SK-N-SH (cell line): ENCODE data around the gene TLL2. TPM values are rescaled to one million over a fixed set of nuclear protein-coding genes. Genes with fewer than 3 reads are reported as not detected.

Source experiments
- CTCF ChIA-PET: fragments of 300-600, 350-600 bp; formaldehyde crosslinking; extraction: SDS; loops from one replicate; lab custom pipeline; 2021; lab: Yijun Ruan, JAX
- POLR2A ChIA-PET: fragments of 350-600 bp; sonication (Branson Sonifier 250); formaldehyde crosslinking; extraction: SDS; loops from one replicate; lab custom pipeline; 2020; ENCODE audit warnings: antibody characterized with exemption, inconsistent platforms; lab: Yijun Ruan, JAX
- DNase-seq: peaks from one replicate; pipeline ENCODE4 v3.0.0; 2012
- H2AFZ ChIP-seq: fragments of 200-600 bp; sonication (generic); 2 replicates; pipeline ENCODE4 v1.8.1; 2016; ENCODE audit warnings: antibody characterized with exemption, mild to moderate bottlenecking, low read depth
- H3F3A ChIP-seq: fragments of 200-600 bp; sonication (generic); replicated peaks from 2 replicates; pipeline ENCODE3; 2016; ENCODE audit warnings: antibody characterized with exemption, mild to moderate bottlenecking; ENCODE audit not compliant: insufficient read depth
- H3K27ac ChIP-seq, 2 experiments: fragments of 200-500 bp in 1 of 2; fragments of 200-600 bp in 1 of 2; sonication (Bioruptor generic) in 1 of 2; sonication (generic), shearing (Covaris generic) in 1 of 2; 2 replicates each; pipeline versions ENCODE4 v1.5.1 to v1.6.1; 2014 to 2016; ENCODE audit warnings: low read depth in 2 of 2, inconsistent platforms in 1 of 2, low read length in 1 of 2, mild to moderate bottlenecking in 1 of 2, mixed read lengths in 1 of 2
- H3K27me3 ChIP-seq: fragments of 200-600 bp; sonication (generic), shearing (Covaris generic); 2 replicates; pipeline ENCODE4 v1.6.1; 2016; ENCODE audit warnings: mixed run types; ENCODE audit not compliant: insufficient read depth
- H3K36me3 ChIP-seq, 2 experiments: fragments of 200-500 bp in 1 of 2; fragments of 200-600 bp in 1 of 2; sonication (Bioruptor generic) in 1 of 2; sonication (generic) in 1 of 2; replicated peaks in 1 of 2; 2 replicates each; pipeline versions ENCODE3 to v1.5.1; 2014 to 2016; ENCODE audit warnings: low read length in 1 of 2, mild to moderate bottlenecking in 1 of 2; ENCODE audit not compliant: insufficient read depth in 2 of 2, control insufficient read depth in 1 of 2
- H3K4me1 ChIP-seq, 2 experiments: fragments of 200-500 bp in 1 of 2; fragments of 200-600 bp in 1 of 2; sonication (Bioruptor generic) in 1 of 2; sonication (generic), shearing (Covaris generic) in 1 of 2; 2 replicates each; pipeline versions ENCODE4 v1.5.1 to v1.6.1; 2014 to 2016; ENCODE audit warnings: low read depth in 1 of 2, low read length in 1 of 2, mixed run types in 1 of 2; ENCODE audit not compliant: insufficient read depth in 2 of 2, control insufficient read depth in 1 of 2
- H3K4me2 ChIP-seq: fragments of 200-600 bp; sonication (generic), shearing (Covaris generic); 2 replicates; pipeline ENCODE4 v1.6.1; 2017; ENCODE audit warnings: mixed run types
- H3K4me3 ChIP-seq, 2 experiments: fragments of 200-500 bp in 1 of 2; fragments of 200-600 bp in 1 of 2; sonication (Bioruptor generic) in 1 of 2; sonication (generic), shearing (Covaris generic) in 1 of 2; 2 replicates each; pipeline versions ENCODE4 v1.5.1 to v1.8.1; 2014 to 2016; ENCODE audit warnings: low read depth in 2 of 2, inconsistent platforms in 1 of 2, low read length in 1 of 2, mild to moderate bottlenecking in 1 of 2, mixed read lengths in 1 of 2, moderate library complexity in 1 of 2
- H3K79me2 ChIP-seq: fragments of 200-600 bp; sonication (generic); 2 replicates; pipeline ENCODE4 v1.8.1; 2017; ENCODE audit warnings: mild to moderate bottlenecking; ENCODE audit not compliant: insufficient read depth
- H3K9ac ChIP-seq: fragments of 200-600 bp; sonication (generic); 2 replicates; pipeline ENCODE4 v1.6.1; 2017; ENCODE audit warnings: mixed run types
- H3K9me2 ChIP-seq: fragments of 200-600 bp; sonication (generic); 2 replicates; pipeline ENCODE4 v1.6.1; 2017; ENCODE audit warnings: mixed run types
- H3K9me3 ChIP-seq: fragments of 200-600 bp; sonication (generic); 2 replicates; pipeline ENCODE4 v1.6.1; 2017; ENCODE audit warnings: mixed run types, mild to moderate bottlenecking, moderate library complexity
- H4K20me1 ChIP-seq: fragments of 200-600 bp; sonication (generic); 2 replicates; pipeline ENCODE4 v1.6.1; 2017; ENCODE audit warnings: mild to moderate bottlenecking, mixed run types; ENCODE audit not compliant: insufficient read depth
- CTCF ChIP-seq: fragments of 200-600 bp; sonication (generic); IDR thresholded peaks from 2 replicates; pipeline ENCODE4 v1.6.1; 2017; ENCODE audit warnings: antibody characterized with exemption, mild to moderate bottlenecking, moderate library complexity
- EP300 ChIP-seq, 2 experiments: IDR thresholded peaks; 2 replicates each; pipeline versions ENCODE4 v1.4.0 to v1.6.1; 2012; ENCODE audit warnings: borderline replicate concordance in 1 of 2, low read depth in 1 of 2, low read length in 1 of 2
- EZH2phosphoT487 ChIP-seq: fragments of 200-600 bp; sonication (generic); IDR thresholded peaks from 2 replicates; pipeline ENCODE4 v1.6.1; 2017; ENCODE audit warnings: low read depth, mixed run types, mild to moderate bottlenecking, antibody characterized with exemption, moderate library complexity, borderline replicate concordance
- FOSL2 ChIP-seq: IDR thresholded peaks from 2 replicates; pipeline ENCODE4 v1.4.0; 2012; ENCODE audit warnings: low read depth, mild to moderate bottlenecking, moderate library complexity, borderline replicate concordance
- FOXJ3 ChIP-seq: sonication (generic); formaldehyde crosslinking; IDR thresholded peaks from 2 replicates; pipeline ENCODE4 v1.5.1; 2020; ENCODE audit warnings: mild to moderate bottlenecking, missing genetic modification reagents
- GABPA ChIP-seq: IDR thresholded peaks from 2 replicates; pipeline ENCODE4 v1.4.0; 2012; ENCODE audit warnings: low read depth, mild to moderate bottlenecking
- IRF3 ChIP-seq: fragments of 150-350 bp; IDR thresholded peaks from 2 replicates; pipeline ENCODE4 v1.6.1; 2016; ENCODE audit warnings: mild to moderate bottlenecking, low read depth, low read length
- NFIC ChIP-seq: IDR thresholded peaks from 2 replicates; pipeline ENCODE4 v1.4.0; 2012; ENCODE audit warnings: borderline replicate concordance
- RAD21 ChIP-seq: IDR thresholded peaks from 2 replicates; pipeline ENCODE4 v1.6.1; 2012; ENCODE audit warnings: mild to moderate bottlenecking, low read length
- RCOR1 ChIP-seq: fragments of 150-350 bp; IDR thresholded peaks from 2 replicates; pipeline ENCODE4 v1.6.1; 2017; ENCODE audit warnings: antibody characterized with exemption, low read length
- REST ChIP-seq: IDR thresholded peaks from 2 replicates; pipeline ENCODE4 v1.6.1; 2012; ENCODE audit warnings: mild to moderate bottlenecking, low read depth, low read length, moderate library complexity
- SIN3A ChIP-seq: IDR thresholded peaks from 2 replicates; pipeline ENCODE4 v1.6.1; 2012; ENCODE audit warnings: low read depth, mild to moderate bottlenecking, low read length, moderate library complexity, borderline replicate concordance
- TAF1 ChIP-seq: IDR thresholded peaks from 2 replicates; pipeline ENCODE4 v1.6.1; 2012; ENCODE audit warnings: low read depth, mild to moderate bottlenecking, low read length, moderate library complexity, borderline replicate concordance
- TEAD4 ChIP-seq: IDR thresholded peaks from 2 replicates; pipeline ENCODE4 v1.4.0; 2012; ENCODE audit warnings: mild to moderate bottlenecking, borderline replicate concordance; ENCODE audit not compliant: insufficient read depth
- USF1 ChIP-seq: IDR thresholded peaks from 2 replicates; pipeline ENCODE4 v1.4.0; 2012; ENCODE audit warnings: low read depth, borderline replicate concordance
- YY1 ChIP-seq: IDR thresholded peaks from 2 replicates; pipeline ENCODE4 v1.4.0; 2012; ENCODE audit warnings: low read depth, mild to moderate bottlenecking
- ZBTB33 ChIP-seq: IDR thresholded peaks from 2 replicates; pipeline ENCODE4 v1.4.0; 2012; ENCODE audit warnings: low read depth, borderline replicate concordance
- WGBS: methylation state at CpG from one replicate; pipeline ENCODE4 v1.1.6; 2017; ENCODE audit warnings: low lambda C conversion rate; 5-methylcytosine and 5-hydroxymethylcytosine counted together
- polyA plus RNA-seq, 3 experiments: library from polyadenylated mRNA; depleted of rRNA; stranded (reverse); fragments of >200 nt; gene quantifications; 2 replicates each; pipeline ENCODE4 v1.2.3, GENCODE V29; 2012

The TLL2 gene
- polyA plus RNA-seq, 1 of the 3 experiments (the other 2 are of a cell fraction) = 0.36 TPM

GRCh38 chr10:96452494-96453153 is 61.1 kb downstream of the TLL2 start (continued):
- TF ChIP-seq REST (no peak), EP300 (IDR thresholded peaks at IDR 0.05; ENCODE audit: borderline replicate concordance in 1 of 2, low read depth in 1 of 2, low read length in 1 of 2) (no peak), USF1 (no peak), TEAD4 (no peak), RCOR1 (no peak), FOSL2 (no peak), IRF3 (no peak), RAD21 (no peak), EZH2phosphoT487 (no peak), TAF1 (no peak)

- POLR2A ChIA-PET = no interaction called here
- Histone ChIP-seq H2AFZ (no peak overlapping the region), H3K4me3 (no peak overlapping the region), H3K4me2 (no peak overlapping the region), H3K9me2 (no peaks in the 10 kb centered on the region), H3F3A (no peaks in the 10 kb centered on the region), H3K79me2 (no peaks in the 10 kb centered on the region), H4K20me1 (no peaks in the 10 kb centered on the region), H3K4me1 (no peaks in the 10 kb centered on the region), H3K9me3 (no peaks in the 10 kb centered on the region), H3K9ac (no peak overlapping the region), H3K27me3 (no peaks in the 10 kb centered on the region), H3K36me3 (no peaks in the 10 kb centered on the region), H3K27ac (no peak overlapping the region)
- DNase-seq = no peak
- 66% methylated on average over 12 of the region's 12 CpGs for WGBS
- CTCF ChIA-PET = interaction anchor here (0.9 to 1.2 kb wide), 4 partner anchors 10 to 80 kb away, joined by 3 to 5 read pairs (median 4); no protein-coding TSS in a partner anchor
- no peak for TF ChIP-seq CTCF
- TF ChIP-seq TEAD4 = no peak
- no peak for TF ChIP-seq IRF3
- no peak for TF ChIP-seq FOSL2
- no peak for TF ChIP-seq ZBTB33
- TF ChIP-seq FOXJ3 (CRISPR knock-in tag) = no peak
- TF ChIP-seq NFIC = no peak
- no peak for TF ChIP-seq TAF1
- TF ChIP-seq SIN3A = no peak
- no peak for TF ChIP-seq YY1
- TF ChIP-seq GABPA = no peak
Observed at GRCh38 chr10:96450529-96451207, 63.1 kb downstream of the TLL2 start.
